Activated naive CD4-positive, alpha-beta T cell treated with Interleukin-2 at 50 U/mL for 16 hours (primary cell): ENCODE data around the gene KCTD16.

ENCODE experiments used
- DNase-seq: peaks from one replicate; pipeline ENCODE4 v3.0.0-alpha.2; 2020

KCTD16 gene

DNA sequence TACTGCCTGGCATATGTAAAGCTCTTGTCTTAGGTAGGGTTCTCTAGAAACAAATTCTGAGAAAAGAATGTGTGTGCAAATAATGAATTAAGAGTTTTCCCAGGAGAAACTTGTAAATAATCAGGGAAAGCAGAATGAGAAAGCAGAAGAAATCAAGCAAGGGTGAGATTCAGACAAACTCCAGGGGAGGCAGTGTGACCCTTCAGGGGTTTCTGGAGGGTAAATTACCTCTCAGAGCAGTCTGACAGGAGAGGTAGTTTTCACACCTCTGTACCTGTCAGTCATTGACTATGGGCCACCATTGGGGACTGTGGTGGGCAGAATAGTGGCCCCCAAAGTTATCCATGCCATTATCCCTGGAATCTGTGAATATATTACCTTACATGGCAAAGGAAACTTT, 124.6 kb downstream of the KCTD16 start:
- DNase-seq: no peak

DNA sequence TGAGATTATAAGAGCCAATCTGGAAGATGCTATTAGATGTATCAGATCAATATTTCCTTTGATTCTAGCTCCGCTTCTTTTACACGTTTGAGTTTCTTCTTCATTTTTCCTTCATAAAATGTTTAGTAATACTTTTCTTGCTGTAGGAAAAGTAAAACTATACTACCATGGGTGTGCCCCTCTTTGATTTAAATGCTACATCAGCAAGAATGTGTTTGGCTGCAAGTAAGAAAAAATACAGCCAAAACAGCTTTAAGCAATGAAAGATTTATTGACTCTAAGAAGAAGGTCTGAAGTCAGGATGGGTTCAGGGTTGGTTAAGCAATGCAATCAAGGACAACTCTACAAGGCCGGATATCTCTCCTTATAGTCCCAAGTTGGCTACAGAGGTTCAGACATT, 126.4 kb downstream of the KCTD16 start:
- DNase-seq: no peak

DNA sequence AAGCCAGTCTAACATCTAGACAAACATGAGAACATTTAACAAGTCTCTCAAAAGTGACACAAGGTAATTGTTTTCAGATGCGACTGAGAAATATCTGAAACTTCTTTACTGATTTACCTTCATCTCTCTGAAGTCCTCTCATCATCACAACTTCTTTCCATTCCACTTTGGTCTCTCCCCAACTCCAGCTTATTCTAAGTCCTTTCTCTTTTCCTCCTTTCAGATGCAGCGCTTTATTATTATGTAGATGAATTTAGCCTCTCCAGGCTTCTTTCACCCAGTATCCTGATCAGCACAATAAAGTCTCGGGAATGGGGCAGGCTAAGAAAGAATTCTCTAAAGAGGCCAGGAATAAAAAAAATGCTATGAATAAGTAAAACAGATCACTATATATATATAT, 128.0 kb downstream of the KCTD16 start:
- DNase-seq: no peak

DNA sequence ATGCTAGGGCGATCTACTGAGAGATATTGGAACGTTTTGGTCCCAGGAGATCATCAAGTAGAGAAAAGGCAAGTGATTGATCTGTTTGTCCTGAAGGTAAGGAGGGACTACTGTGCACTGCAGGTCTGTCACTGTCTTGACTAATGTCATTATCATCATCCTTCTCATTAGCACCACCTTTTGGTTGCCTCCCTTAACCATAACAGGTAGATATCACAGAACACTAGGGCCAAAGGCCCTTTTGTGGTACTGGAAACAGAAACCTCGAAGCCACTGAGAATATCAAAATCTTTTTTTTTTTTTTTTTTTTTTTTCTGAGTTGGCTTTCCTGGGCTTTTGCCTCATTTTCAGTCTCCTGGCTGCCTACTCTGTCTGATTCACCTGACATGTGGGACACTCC, 134.0 kb downstream of the KCTD16 start:
- no peak for DNase-seq

- no peak for DNase-seq
Observed at GRCh38 chr5:144307736-144308135, 137.1 kb downstream of the KCTD16 start.

DNA sequence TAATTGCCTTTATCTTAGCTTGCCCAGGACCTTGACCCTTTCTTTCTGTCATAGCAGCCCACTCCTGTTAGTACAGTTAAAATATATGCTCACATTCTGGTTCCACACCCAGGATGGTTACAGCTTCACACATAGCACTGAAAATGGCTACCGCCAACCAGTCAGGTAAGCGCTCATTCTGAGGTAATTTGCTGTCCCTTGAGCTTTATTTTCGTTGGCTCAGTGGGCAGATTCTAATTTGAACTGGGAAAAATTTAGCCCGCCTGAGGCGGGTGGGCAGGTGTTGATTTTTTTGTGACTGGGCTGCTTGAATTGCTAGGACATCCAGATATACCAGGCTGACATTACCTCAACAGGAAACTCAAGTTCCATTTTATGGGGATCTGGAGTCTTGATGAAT, 137.5 kb downstream of the KCTD16 start:
- DNase-seq: no peak

- DNase-seq: no peak
Observed at GRCh38 chr5:144308906-144309670, 138.4 kb downstream of the KCTD16 start.

DNA sequence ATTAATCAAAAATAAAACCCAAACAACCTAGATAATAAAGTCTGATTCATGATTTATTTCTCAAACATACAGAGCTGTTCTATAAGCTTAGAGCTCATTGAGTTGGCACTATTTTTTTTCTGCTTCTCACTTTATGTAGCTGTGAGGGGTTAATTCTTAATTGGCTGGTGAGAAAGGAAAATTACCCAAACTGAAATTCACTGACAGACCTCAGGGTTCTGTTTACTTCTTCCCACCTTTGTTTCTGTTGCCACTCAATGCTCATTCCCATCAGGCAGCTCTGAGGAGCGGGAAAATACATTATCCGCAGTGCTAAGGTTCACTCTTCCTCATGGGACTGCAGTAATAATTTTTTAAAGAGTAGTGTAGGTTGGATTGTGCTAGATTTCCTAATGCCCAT, 139.9 kb downstream of the KCTD16 start:
- no peak for DNase-seq

GRCh38 chr5:144313147-144313726, 142.6 kb downstream of the KCTD16 start:
- DNase-seq: no peak

DNA sequence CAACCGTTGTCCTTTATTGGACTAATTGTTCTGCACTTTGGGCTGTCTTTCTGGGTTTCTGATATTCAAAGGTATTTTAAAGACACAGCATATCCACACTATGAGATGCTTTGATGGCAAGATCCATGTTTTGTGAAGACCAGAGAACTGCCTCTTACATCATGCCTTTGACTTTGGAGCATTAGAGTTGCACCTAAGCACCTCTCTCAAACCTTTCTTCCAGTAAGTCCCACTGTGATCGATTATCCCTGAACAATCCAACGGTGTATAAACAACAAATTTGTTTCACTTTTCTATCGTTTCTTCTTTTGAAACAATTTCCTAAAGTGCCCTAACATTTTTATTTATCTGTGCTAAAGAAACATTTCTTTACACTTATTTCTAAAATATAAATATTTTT, 144.4 kb downstream of the KCTD16 start:
- DNase-seq: no peak

DNA sequence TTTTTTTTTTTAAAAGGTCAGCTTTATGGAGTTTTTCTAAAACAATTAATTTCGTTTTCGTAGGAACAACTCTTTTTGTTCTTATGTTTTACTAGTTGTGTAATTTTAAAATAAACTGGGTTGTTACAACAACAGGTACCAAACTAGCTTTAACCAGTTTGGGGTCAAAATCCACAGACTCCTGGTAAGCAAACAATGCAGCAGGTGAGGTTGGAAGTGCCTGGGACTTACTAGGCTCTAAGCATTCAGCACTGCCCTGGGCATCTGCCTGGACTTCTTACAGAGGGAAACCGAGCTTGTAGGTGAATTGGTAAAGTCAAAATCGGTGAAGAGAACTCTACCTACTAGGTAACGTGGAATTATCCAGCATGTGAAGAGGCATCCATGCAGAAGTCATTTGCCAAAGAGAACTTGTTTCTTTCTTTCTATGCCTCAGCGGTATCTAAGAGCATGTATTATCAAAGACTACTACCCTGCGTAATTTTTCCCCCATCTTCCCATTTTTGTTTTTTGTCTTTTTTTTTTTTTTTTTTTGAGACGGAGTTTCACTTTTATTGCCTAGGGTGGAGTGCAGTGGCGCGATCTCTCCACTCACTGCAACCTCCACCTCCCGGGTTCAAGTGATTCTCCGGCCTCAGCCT, 145.4 kb downstream of the KCTD16 start:
- DNase-seq: no peak

- DNase-seq: no peak
Observed at GRCh38 chr5:144318011-144318410, 147.3 kb downstream of the KCTD16 start.

- DNase-seq: no peak
Observed at GRCh38 chr5:144318460-144318859, 147.8 kb downstream of the KCTD16 start.

DNA sequence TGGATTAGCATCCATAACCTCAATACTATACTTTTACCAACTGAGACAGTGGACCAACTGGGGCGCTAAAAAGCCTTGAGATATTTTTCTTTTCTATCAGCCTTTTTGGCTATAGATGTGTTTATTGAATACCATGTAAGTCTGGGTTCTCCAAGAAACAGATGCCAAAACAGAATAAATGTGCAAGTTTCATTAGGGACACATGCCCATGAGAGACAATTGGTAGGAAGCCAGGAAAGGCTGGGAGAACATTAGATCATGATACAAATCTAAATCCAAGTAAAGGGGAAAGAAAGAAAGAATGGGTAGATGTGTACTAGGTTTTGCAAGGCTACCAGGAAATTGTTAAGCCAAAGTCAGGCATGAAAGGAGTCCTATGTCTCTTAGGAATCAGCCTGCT, 152.5 kb downstream of the KCTD16 start:
- no peak for DNase-seq

GRCh38 chr5:144325532-144325931, 154.9 kb downstream of the KCTD16 start:
- DNase-seq: no peak

GRCh38 chr5:144328494-144328893, 157.8 kb downstream of the KCTD16 start:
- no peak for DNase-seq

- DNase-seq: no peak
Observed at GRCh38 chr5:144328980-144329379, 158.3 kb downstream of the KCTD16 start.

GRCh38 chr5:144329681-144330080, 159.0 kb downstream of the KCTD16 start:
- no peak for DNase-seq

GRCh38 chr5:144331361-144331760, 160.7 kb downstream of the KCTD16 start:
- no peak for DNase-seq

- DNase-seq: no peak
Observed at GRCh38 chr5:144332265-144332664, 161.6 kb downstream of the KCTD16 start.

- no peak for DNase-seq
Observed at GRCh38 chr5:144333336-144333920, 162.8 kb downstream of the KCTD16 start.

- no peak for DNase-seq
Observed at GRCh38 chr5:144335561-144335960, 164.9 kb downstream of the KCTD16 start.

GRCh38 chr5:144336191-144336961, 165.7 kb downstream of the KCTD16 start:
- DNase-seq: no peak
